Upper lobe of left lung (tissue), 4 donors: ENCODE measurements around the gene SELENOM.

Experiments used
- CTCF ChIP-seq, 6 experiments: fragments of 450-650 bp in 4 of 6; fragments of 200-600 bp in 2 of 6; sonication (generic) in 2 of 6; IDR thresholded peaks; one replicate each; pipeline ENCODE4 v1.5.1; 2016 to 2019; ENCODE audit warnings: antibody characterized with exemption in 6 of 6
- POLR2A ChIP-seq, 4 donors: fragments of 450-650 bp; IDR thresholded peaks; one replicate each; pipeline ENCODE4 v1.5.1; 2016 to 2017; ENCODE audit warnings: antibody characterized with exemption in 4 of 4, mild to moderate bottlenecking in 2 of 4
- POLR2AphosphoS5 ChIP-seq, 2 donors: sonication (generic); formaldehyde crosslinking; IDR thresholded peaks; one replicate each; pipeline ENCODE4 v1.5.1; 2017; ENCODE audit warnings: antibody characterized with exemption in 2 of 2

- TF ChIP-seq CTCF (IDR thresholded peaks at IDR 0.05) (no peak), POLR2A (IDR thresholded peaks at IDR 0.05) (no peak), POLR2AphosphoS5 (IDR thresholded peaks at IDR 0.05) (no peak)
Measured at GRCh38 chr22:31094741-31095140, 12.6 kb downstream of the SELENOM start.
